ENCODE results near the gene CPA4. TPM values are rescaled to one million over a fixed set of nuclear protein-coding genes. Genes with fewer than 3 reads are reported as not detected.
A peak's percentile ranks its signal among the peaks of the same experiment; 100 is the strongest.

The CPA4 gene
- total RNA-seq, 2 donors from 2014 or later: 9.6 to 10.2 TPM

- intact Hi-C loops (cut with DNase I): no loop called here
- no peaks in the 10 kb centered on the region for H3K36me3 ChIP-seq (replicated peaks in 1 of 2; ENCODE audit: insufficient read depth in 1 of 2, low read depth in 2 of 2)
- H3K4me3 ChIP-seq: no peak overlapping the region
- ATAC-seq (no peak), DNase-seq (peak in 1 of 4 donors; percentile 11)
- H3K27ac ChIP-seq: peak overlapping the region in 1 of 4 donors; percentile 70
- H3K9me3 ChIP-seq: no peaks in the 10 kb centered on the region
- WGBS, 2 donors: 93 to 94% methylated on average over 6 of the region's 6 CpGs
- H3K4me1 ChIP-seq: peaks cover 61% of the 10 kb centered on the region
- H3K27me3 ChIP-seq: no peaks in the 10 kb centered on the region
- no peak for TF ChIP-seq CTCF (IDR thresholded peaks at IDR 0.05)
Observed at GRCh38 chr7:130366564-130366963, 73.6 kb downstream of the CPA4 start.

GRCh38 chr7:130367088-130367755 lies 74.3 kb downstream of the CPA4 start:
- ATAC-seq (no peak), DNase-seq (peak in 1 of 4 donors; percentile 4)

GRCh38 chr7:130367836-130368746 lies 75.1 kb downstream of the CPA4 start:
- peak overlapping the region in 1 of 4 donors; percentile 9 for H3K27ac ChIP-seq
- TF ChIP-seq CTCF (IDR thresholded peaks at IDR 0.05) (no peak), POLR2A (IDR thresholded peaks at IDR 0.05) (no peak)
- 90 to 97% methylated on average over 14 to 19 of the region's 19 CpGs for WGBS, 2 donors
- H3K9me3 ChIP-seq: no peaks in the 10 kb centered on the region
- H3K4me1 ChIP-seq: peaks cover 76% of the 10 kb centered on the region
- ATAC-seq (no peak), DNase-seq (no peak)
- no peaks in the 10 kb centered on the region for H3K36me3 ChIP-seq (replicated peaks in 1 of 2; ENCODE audit: insufficient read depth in 1 of 2, low read depth in 2 of 2)
- no peak overlapping the region for H3K4me3 ChIP-seq
- no peaks in the 10 kb centered on the region for H3K27me3 ChIP-seq
- intact Hi-C loops (cut with DNase I): no loop called here

More at GRCh38 chr7:130367088-130367755, 74.3 kb downstream of the CPA4 start:
- Histone ChIP-seq H3K9me3 (no peaks in the 10 kb centered on the region), H3K36me3 (replicated peaks in 1 of 2; ENCODE audit: insufficient read depth in 1 of 2, low read depth in 2 of 2) (no peaks in the 10 kb centered on the region), H3K27me3 (no peaks in the 10 kb centered on the region), H3K4me3 (no peak overlapping the region), H3K4me1 (peaks cover 68% of the 10 kb centered on the region), H3K27ac (no peak overlapping the region)
- intact Hi-C loops (cut with DNase I): no loop called here
- TF ChIP-seq CTCF (IDR thresholded peaks at IDR 0.05) (no peak), POLR2A (IDR thresholded peaks at IDR 0.05) (no peak)
- WGBS, 2 donors: 89 to 96% methylated on average over 13 of the region's 13 CpGs

- no peak overlapping the region for H3K4me3 ChIP-seq
- H3K4me1 ChIP-seq: peaks cover 76% of the 10 kb centered on the region
- 49 to 59% methylated on average over 8 to 10 of the region's 10 CpGs for WGBS, 2 donors
- DNase-seq: peak; percentile 34 to 66 (median 54)
- no peak for TF ChIP-seq CTCF (IDR thresholded peaks at IDR 0.05)
- TF ChIP-seq POLR2A (IDR thresholded peaks at IDR 0.05): no peak
- H3K9me3 ChIP-seq: no peaks in the 10 kb centered on the region
- no peaks in the 10 kb centered on the region for H3K27me3 ChIP-seq
- intact Hi-C loops (cut with DNase I): no loop called here
- ATAC-seq: no peak
- H3K27ac ChIP-seq: peak overlapping the region; percentile 35 to 98 (median 54)
- H3K36me3 ChIP-seq (replicated peaks in 1 of 2; ENCODE audit: insufficient read depth in 1 of 2, low read depth in 2 of 2): no peaks in the 10 kb centered on the region
Observed at GRCh38 chr7:130369110-130369711, 76.2 kb downstream of the CPA4 start.
